Fibroblast of the aortic adventitia (primary cell): ENCODE results near the gene MLH3. TPM values are rescaled to one million over a fixed set of nuclear protein-coding genes. Genes with fewer than 3 reads are reported as not detected.

Experiments
- DNase-seq: peaks from one replicate; pipeline ENCODE4 v3.0.0-alpha.2; 2010; ENCODE audit warnings: low read depth
- H3K4me3 ChIP-seq: 2 replicates; pipeline ENCODE4 v1.5.1; 2011; ENCODE audit warnings: low read depth, mild to moderate bottlenecking, control low read depth, low read length, moderate library complexity
- CTCF ChIP-seq: IDR thresholded peaks from 2 replicates; pipeline ENCODE4 v1.5.1; 2011; ENCODE audit warnings: mild to moderate bottlenecking, low read length, control low read depth, inconsistent platforms; ENCODE audit not compliant: insufficient read depth
- total RNA-seq: library from RNA; depleted of rRNA; stranded (reverse); fragments of >200 nt; gene quantifications from 2 replicates; pipeline ENCODE4 v1.2.3, GENCODE V29; 2012; ENCODE audit warnings: low replicate concordance

Gene MLH3
- total RNA-seq, 1 donor, result 27.2 TPM

DNA sequence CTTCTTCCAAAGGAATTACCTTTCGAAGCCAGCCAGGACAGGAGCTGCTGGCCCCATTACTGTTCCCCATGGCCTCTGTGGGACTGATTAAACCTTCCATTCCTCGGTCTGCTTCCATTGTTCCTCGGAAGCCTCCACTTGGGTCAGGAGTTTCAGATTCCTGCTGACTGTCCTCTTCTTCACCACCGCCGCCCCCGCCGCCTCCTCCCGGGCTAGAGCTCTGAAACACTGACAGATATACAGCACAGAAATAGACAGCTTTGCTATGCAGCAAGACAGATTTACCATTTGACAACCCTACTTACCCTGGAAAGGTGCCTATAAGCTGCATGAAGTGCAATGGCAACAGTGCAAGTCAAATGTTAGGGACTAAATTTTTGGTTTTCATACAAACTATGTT, 40.0 kb upstream of the MLH3 start:
- no peak overlapping the region for H3K4me3 ChIP-seq
- TF ChIP-seq CTCF, result no peak
- no peak for DNase-seq

GRCh38 chr14:75090353-75090752, 39.1 kb upstream of the MLH3 start:
- DNase-seq, result no peak
- TF ChIP-seq CTCF, result no peak
- H3K4me3 ChIP-seq, result no peak overlapping the region

- TF ChIP-seq CTCF, result peak; percentile 83
- DNase-seq, result peak; percentile 76
- no peak overlapping the region for H3K4me3 ChIP-seq
Measured at GRCh38 chr14:75088566-75089373, 37.5 kb upstream of the MLH3 start.

GRCh38 chr14:75088153-75088552, 36.9 kb upstream of the MLH3 start:
- no peak overlapping the region for H3K4me3 ChIP-seq
- no peak for TF ChIP-seq CTCF
- no peak for DNase-seq

GRCh38 chr14:75084513-75084912, 33.2 kb upstream of the MLH3 start:
- DNase-seq, result no peak
- no peak overlapping the region for H3K4me3 ChIP-seq
- no peak for TF ChIP-seq CTCF

- DNase-seq, result no peak
- H3K4me3 ChIP-seq, result no peak overlapping the region
- TF ChIP-seq CTCF, result no peak
Measured at GRCh38 chr14:75083271-75083670, 32.0 kb upstream of the MLH3 start.
